ENCODE measurements around the gene PDXK. TPM values are rescaled to one million over a fixed set of nuclear protein-coding genes. Genes with fewer than 3 reads are reported as not detected.

Gene PDXK
- total and polyA plus RNA-seq, 2 of the 8 experiments (the other 6 are each of a cell fraction or from before 2014, with no cell fraction given) = 78.0 to 112 TPM

DNA sequence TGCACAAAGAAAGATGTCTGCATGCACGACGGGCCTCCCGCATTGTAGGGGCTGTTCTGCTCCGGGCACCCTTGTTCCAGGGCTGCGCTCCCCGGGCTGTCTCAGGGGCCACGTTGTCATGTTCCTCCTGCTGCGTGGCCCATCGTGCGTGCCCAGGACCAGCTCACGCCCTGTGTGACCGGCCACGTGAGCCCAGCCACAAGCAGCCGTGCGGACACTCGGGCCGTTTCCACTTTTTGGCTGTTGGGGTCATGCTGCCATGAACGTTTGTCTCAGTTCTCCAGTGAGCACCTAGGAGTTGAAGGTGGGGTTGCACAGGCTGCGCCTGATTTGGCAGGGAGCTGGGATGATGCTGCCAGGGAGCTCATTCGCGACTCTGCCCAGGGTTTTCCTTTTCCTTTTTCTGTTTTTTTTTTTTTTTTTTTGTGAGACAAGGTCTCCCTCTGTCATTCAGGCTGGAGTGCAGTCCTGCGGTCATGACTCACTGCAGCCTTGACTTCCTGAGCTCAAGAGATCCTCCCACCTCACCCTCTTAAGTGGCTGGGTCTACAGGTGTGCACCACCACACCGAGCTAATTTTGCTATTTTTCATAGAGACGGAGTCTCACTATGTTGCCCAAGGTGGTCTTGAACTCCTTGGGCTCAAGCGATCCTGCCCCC, 17.4 kb downstream of the PDXK start (continued):
- no peak for TF ChIP-seq ZNF274 (IDR thresholded peaks at IDR 0.05; ENCODE audit: borderline replicate concordance, extremely low read depth, low read length)
- TF ChIP-seq SUZ12 (IDR thresholded peaks at IDR 0.05; ENCODE audit: low read length) = no peak
- no peak for TF ChIP-seq SP2 (IDR thresholded peaks at IDR 0.05; ENCODE audit: low read length)

Data from H1 (cell line).